ENCODE measurements around the gene YLPM1.

GRCh38 chr14:74732387-74732786 lies 30.7 kb upstream of the YLPM1 start:
- TF ChIP-seq CTCF (conservative IDR thresholded peaks at IDR 0.05 in 1 of 2, IDR thresholded peaks at IDR 0.05 in 1 of 2; ENCODE audit: low read depth in 1 of 2, low read length in 2 of 2) (no peak), EZH2 (IDR thresholded peaks at IDR 0.05; ENCODE audit: low read length, missing control alignments) (no peak)
